ENCODE results near the gene CRAT. TPM values are rescaled to one million over a fixed set of nuclear protein-coding genes. Genes with fewer than 3 reads are reported as not detected.

The CRAT gene
- total and polyA plus RNA-seq, 2 experiments from 2014 or later: 4.6 to 9.9 TPM

GRCh38 chr9:129084087-129084486 is 26.5 kb downstream of the CRAT start:
- H3K27ac Mint-ChIP-seq: no peak overlapping the region
- Histone ChIP-seq H3K9me2 (ENCODE audit: insufficient read depth) (no peaks in the 10 kb centered on the region), H3K4me1 (ENCODE audit: insufficient read depth) (peaks cover 5% of the 10 kb centered on the region; the same call in 1 of the 2 replicates), H4K20me1 (replicated peaks; ENCODE audit: insufficient read depth) (no peaks in the 10 kb centered on the region; the same call in 1 of the 2 replicates), H3F3A (replicated peaks; ENCODE audit: low read depth) (0 out of 2 replicates have a peak, but pooled peaks cover 4% of the 10 kb centered on the region), H3K27ac (ENCODE audit: low read depth) (no peak overlapping the region), H3K36me3 (ENCODE audit: insufficient read depth) (no peaks in the 10 kb centered on the region), H3K79me2 (replicated peaks; ENCODE audit: insufficient read depth) (peaks cover 30% of the 10 kb centered on the region), H3K4me2 (no peak overlapping the region), H3K4me3 (no peak overlapping the region), H2AFZ (no peak overlapping the region), H3K27me3 (ENCODE audit: insufficient read depth) (no peaks in the 10 kb centered on the region)
- peaks cover 3% of the 10 kb centered on the region for H3K4me1 Mint-ChIP-seq
- H3K27me3 Mint-ChIP-seq (ENCODE audit: insufficient read depth, low read depth, poor library complexity): peaks cover 16% of the 10 kb centered on the region
- DNase-seq (ENCODE audit: low spot score) (no peak), ATAC-seq (no peak)
- TF ChIP-seq CTCF (conservative IDR thresholded peaks at IDR 0.05; ENCODE audit: low read depth in 2 of 2) (no peak), ZNF331 (CRISPR knock-in tag; IDR thresholded peaks at IDR 0.05; ENCODE audit: low read depth) (no peak), EZH2 (IDR thresholded peaks at IDR 0.05; ENCODE audit: low read depth, unreplicated experiment) (no peak), NANOG (IDR thresholded peaks at IDR 0.05; ENCODE audit: borderline replicate concordance) (no peak), JUNB (IDR thresholded peaks at IDR 0.05; ENCODE audit: unreplicated experiment) (no peak), CREB1 (CRISPR knock-in tag; IDR thresholded peaks at IDR 0.05; ENCODE audit: low read depth) (no peak), POLR2AphosphoS5 (IDR thresholded peaks at IDR 0.05; ENCODE audit: low read depth) (no peak), REST (IDR thresholded peaks at IDR 0.05; ENCODE audit: unreplicated experiment) (no peak), ZNF114 (CRISPR knock-in tag; IDR thresholded peaks at IDR 0.05) (no peak), EZH2phosphoT487 (IDR thresholded peaks at IDR 0.05; ENCODE audit: unreplicated experiment) (no peak), STAT1 (IDR thresholded peaks at IDR 0.05; ENCODE audit: unreplicated experiment) (no peak)
- TF ChIP-seq, protein P1, sequence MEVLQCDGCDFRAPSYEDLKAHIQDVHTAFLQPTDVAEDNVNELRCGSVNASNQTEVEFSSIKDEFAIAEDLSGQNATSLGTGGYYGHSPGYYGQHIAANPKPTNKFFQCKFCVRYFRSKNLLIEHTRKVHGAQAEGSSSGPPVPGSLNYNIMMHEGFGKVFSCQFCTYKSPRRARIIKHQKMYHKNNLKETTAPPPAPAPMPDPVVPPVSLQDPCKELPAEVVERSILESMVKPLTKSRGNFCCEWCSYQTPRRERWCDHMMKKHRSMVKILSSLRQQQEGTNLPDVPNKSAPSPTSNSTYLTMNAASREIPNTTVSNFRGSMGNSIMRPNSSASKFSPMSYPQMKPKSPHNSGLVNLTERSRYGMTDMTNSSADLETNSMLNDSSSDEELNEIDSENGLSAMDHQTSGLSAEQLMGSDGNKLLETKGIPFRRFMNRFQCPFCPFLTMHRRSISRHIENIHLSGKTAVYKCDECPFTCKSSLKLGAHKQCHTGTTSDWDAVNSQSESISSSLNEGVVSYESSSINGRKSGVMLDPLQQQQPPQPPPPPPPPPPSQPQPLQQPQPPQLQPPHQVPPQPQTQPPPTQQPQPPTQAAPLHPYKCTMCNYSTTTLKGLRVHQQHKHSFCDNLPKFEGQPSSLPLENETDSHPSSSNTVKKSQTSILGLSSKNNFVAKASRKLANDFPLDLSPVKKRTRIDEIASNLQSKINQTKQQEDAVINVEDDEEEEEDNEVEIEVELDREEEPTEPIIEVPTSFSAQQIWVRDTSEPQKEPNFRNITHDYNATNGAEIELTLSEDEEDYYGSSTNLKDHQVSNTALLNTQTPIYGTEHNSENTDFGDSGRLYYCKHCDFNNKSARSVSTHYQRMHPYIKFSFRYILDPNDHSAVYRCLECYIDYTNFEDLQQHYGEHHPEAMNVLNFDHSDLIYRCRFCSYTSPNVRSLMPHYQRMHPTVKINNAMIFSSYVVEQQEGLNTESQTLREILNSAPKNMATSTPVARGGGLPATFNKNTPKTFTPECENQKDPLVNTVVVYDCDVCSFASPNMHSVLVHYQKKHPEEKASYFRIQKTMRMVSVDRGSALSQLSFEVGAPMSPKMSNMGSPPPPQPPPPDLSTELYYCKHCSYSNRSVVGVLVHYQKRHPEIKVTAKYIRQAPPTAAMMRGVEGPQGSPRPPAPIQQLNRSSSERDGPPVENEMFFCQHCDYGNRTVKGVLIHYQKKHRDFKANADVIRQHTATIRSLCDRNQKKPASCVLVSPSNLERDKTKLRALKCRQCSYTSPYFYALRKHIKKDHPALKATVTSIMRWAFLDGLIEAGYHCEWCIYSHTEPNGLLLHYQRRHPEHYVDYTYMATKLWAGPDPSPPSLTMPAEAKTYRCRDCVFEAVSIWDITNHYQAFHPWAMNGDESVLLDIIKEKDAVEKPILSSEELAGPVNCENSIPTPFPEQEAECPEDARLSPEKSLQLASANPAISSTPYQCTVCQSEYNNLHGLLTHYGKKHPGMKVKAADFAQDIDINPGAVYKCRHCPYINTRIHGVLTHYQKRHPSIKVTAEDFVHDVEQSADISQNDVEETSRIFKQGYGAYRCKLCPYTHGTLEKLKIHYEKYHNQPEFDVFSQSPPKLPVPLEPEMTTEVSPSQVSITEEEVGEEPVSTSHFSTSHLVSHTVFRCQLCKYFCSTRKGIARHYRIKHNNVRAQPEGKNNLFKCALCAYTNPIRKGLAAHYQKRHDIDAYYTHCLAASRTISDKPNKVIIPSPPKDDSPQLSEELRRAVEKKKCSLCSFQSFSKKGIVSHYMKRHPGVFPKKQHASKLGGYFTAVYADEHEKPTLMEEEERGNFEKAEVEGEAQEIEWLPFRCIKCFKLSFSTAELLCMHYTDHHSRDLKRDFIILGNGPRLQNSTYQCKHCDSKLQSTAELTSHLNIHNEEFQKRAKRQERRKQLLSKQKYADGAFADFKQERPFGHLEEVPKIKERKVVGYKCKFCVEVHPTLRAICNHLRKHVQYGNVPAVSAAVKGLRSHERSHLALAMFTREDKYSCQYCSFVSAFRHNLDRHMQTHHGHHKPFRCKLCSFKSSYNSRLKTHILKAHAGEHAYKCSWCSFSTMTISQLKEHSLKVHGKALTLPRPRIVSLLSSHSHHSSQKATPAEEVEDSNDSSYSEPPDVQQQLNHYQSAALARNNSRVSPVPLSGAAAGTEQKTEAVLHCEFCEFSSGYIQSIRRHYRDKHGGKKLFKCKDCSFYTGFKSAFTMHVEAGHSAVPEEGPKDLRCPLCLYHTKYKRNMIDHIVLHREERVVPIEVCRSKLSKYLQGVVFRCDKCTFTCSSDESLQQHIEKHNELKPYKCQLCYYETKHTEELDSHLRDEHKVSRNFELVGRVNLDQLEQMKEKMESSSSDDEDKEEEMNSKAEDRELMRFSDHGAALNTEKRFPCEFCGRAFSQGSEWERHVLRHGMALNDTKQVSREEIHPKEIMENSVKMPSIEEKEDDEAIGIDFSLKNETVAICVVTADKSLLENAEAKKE (CRISPR knock-in tag; IDR thresholded peaks at IDR 0.05): no peak
- TF ChIP-seq, protein P2, sequence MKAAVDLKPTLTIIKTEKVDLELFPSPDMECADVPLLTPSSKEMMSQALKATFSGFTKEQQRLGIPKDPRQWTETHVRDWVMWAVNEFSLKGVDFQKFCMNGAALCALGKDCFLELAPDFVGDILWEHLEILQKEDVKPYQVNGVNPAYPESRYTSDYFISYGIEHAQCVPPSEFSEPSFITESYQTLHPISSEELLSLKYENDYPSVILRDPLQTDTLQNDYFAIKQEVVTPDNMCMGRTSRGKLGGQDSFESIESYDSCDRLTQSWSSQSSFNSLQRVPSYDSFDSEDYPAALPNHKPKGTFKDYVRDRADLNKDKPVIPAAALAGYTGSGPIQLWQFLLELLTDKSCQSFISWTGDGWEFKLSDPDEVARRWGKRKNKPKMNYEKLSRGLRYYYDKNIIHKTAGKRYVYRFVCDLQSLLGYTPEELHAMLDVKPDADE (IDR thresholded peaks at IDR 0.05): no peak
- H3K4me3 Mint-ChIP-seq: no peak overlapping the region
- no peaks in the 10 kb centered on the region for H3K9me3 Mint-ChIP-seq
- H3K36me3 Mint-ChIP-seq (ENCODE audit: low read depth): peaks cover 17% of the 10 kb centered on the region

Measured in GM23338 (cell line).